Peyer's patch (tissue), 4 donors: ENCODE measurements around the gene ADAMTS2.
"Not testable (repeated sequence)": the region's sequence is repeated elsewhere in the genome, so short reads cannot be mapped to it uniquely, and the experiment has no call there.

ENCODE experiments used
- POLR2A ChIP-seq, 2 donors: fragments of 450-650 bp; IDR thresholded peaks; one replicate each; pipeline ENCODE4 v1.5.1; 2017; ENCODE audit warnings: antibody characterized with exemption in 2 of 2, mild to moderate bottlenecking in 2 of 2, moderate library complexity in 2 of 2
- TF ChIP-seq, protein P1 (sequence below), 6 experiments: fragments of 450-650 bp in 4 of 6; fragments of 200-600 bp in 2 of 6; sonication (generic) in 1 of 6; IDR thresholded peaks; one replicate each; pipeline ENCODE4 v1.5.1; 2017 to 2019; ENCODE audit warnings: antibody characterized with exemption in 6 of 6, mild to moderate bottlenecking in 3 of 6, moderate library complexity in 1 of 6

DNA sequence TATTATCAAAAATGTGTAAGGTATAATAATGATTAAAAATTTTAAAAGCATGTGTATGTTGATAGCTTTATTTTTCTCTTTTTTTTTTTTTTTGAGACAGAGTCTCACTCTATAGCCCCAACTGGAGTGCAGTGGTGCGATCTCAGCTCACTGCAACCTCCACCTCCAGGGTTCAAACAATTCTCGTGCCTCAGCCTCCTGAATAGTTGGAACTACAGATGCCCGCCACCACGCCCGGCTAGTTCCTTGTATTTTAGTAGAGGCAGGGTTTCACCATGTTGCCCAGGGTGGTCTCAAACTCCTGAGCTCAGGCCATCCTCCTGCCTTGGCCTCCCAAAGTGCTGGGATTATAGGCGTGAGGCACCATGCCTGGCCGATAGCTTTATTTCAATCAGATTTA is 20.9 kb downstream of the ADAMTS2 start:
- TF ChIP-seq POLR2A (IDR thresholded peaks at IDR 0.05), result not testable (repeated sequence)
- TF ChIP-seq, protein P1, sequence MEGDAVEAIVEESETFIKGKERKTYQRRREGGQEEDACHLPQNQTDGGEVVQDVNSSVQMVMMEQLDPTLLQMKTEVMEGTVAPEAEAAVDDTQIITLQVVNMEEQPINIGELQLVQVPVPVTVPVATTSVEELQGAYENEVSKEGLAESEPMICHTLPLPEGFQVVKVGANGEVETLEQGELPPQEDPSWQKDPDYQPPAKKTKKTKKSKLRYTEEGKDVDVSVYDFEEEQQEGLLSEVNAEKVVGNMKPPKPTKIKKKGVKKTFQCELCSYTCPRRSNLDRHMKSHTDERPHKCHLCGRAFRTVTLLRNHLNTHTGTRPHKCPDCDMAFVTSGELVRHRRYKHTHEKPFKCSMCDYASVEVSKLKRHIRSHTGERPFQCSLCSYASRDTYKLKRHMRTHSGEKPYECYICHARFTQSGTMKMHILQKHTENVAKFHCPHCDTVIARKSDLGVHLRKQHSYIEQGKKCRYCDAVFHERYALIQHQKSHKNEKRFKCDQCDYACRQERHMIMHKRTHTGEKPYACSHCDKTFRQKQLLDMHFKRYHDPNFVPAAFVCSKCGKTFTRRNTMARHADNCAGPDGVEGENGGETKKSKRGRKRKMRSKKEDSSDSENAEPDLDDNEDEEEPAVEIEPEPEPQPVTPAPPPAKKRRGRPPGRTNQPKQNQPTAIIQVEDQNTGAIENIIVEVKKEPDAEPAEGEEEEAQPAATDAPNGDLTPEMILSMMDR (IDR thresholded peaks at IDR 0.05), result not testable (repeated sequence)
